Epithelial cell of esophagus (primary cell): ENCODE results near the gene C1QTNF1.

ENCODE experiments used
- DNase-seq: peaks from one replicate; pipeline ENCODE4 v3.0.0; 2010; ENCODE audit warnings: low read depth
- H3K4me3 ChIP-seq: 2 replicates; pipeline ENCODE4 v1.5.1; 2011; ENCODE audit warnings: mild to moderate bottlenecking, low read length, control low read depth
- CTCF ChIP-seq: IDR thresholded peaks from 2 replicates; pipeline ENCODE4 v1.5.1; 2011; ENCODE audit warnings: low read depth, mild to moderate bottlenecking, low read length, control low read depth, inconsistent platforms; ENCODE audit not compliant: insufficient read depth; ENCODE audit errors: missing control alignments

Gene C1QTNF1

GRCh38 chr17:79048826-79049755 lies 25.1 kb downstream of the C1QTNF1 start:
- no peak overlapping the region for H3K4me3 ChIP-seq
- DNase-seq: no peak
- no peak for TF ChIP-seq CTCF

GRCh38 chr17:79049821-79050220 lies 25.9 kb downstream of the C1QTNF1 start:
- no peak for DNase-seq
- H3K4me3 ChIP-seq: no peak overlapping the region
- no peak for TF ChIP-seq CTCF

- DNase-seq: no peak
- no peak overlapping the region for H3K4me3 ChIP-seq
- no peak for TF ChIP-seq CTCF
Observed at GRCh38 chr17:79050551-79050950, 26.6 kb downstream of the C1QTNF1 start.

- DNase-seq: no peak
- H3K4me3 ChIP-seq: no peak overlapping the region
- no peak for TF ChIP-seq CTCF
Observed at GRCh38 chr17:79051306-79051705, 27.3 kb downstream of the C1QTNF1 start.

- H3K4me3 ChIP-seq: no peak overlapping the region
- no peak for TF ChIP-seq CTCF
- DNase-seq: no peak
Observed at GRCh38 chr17:79052131-79052530, 28.2 kb downstream of the C1QTNF1 start.

- peak; percentile 17 for DNase-seq
Observed at GRCh38 chr17:79053251-79053925, 29.4 kb downstream of the C1QTNF1 start.

More at GRCh38 chr17:79053251-79053925, 29.4 kb downstream of the C1QTNF1 start:
- no peak overlapping the region for H3K4me3 ChIP-seq
- no peak for TF ChIP-seq CTCF
